Erythroblast (primary cell): Measurements from ENCODE around the gene FBXW4.

ENCODE experiments used
- GATA1 ChIP-seq: IDR thresholded peaks from 2 replicates; pipeline ENCODE4 v1.6.1; 2011; ENCODE audit warnings: low read depth, mild to moderate bottlenecking, control low read depth, low read length, moderate library complexity
- POLR2A ChIP-seq: IDR thresholded peaks from 2 replicates; pipeline ENCODE4 v1.6.1; 2011; ENCODE audit warnings: mild to moderate bottlenecking, low read length

DNA sequence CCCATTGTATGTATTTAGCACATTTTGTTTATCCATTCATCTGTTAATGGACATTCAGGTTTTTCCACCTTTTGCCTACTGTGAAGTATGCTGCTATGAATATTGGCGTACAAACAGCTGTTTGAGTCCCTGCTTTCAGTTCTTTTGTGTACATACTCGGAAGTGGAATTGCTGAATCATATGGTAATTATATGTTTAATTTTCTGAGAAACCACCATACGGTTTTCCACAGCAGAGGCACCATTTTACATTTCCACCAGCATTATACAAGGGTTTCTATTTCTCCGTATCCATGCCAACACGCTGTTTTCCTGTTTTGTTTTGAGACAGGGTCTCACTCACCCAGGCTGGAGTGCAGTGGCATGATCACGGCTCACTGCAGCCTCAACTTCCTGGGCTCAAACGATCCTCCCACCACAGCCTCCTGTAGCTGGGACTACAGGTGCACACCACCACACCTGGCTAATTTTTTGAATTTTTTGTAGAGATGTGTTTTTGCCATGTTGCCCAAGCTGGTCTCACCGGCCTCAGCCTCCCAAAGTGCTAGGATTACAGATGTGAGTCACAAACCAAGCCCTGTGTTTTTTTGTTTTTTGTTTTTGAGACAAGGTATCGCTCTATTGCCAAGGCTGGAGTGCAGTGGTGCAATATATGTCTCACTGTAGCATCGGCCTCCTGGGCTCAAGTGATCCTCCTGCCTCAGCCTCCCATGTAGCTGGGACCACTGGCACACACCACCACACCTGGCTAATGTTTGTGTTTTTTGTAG, 22.1 kb upstream of the FBXW4 start:
- TF ChIP-seq POLR2A (no peak), GATA1 (no peak)
